Measurements from ENCODE around the gene FABP6. TPM values are rescaled to one million over a fixed set of nuclear protein-coding genes. Genes with fewer than 3 reads are reported as not detected.

FABP6 gene
- total and polyA plus RNA-seq, 9 of the 15 experiments (the other 6 are each of a cell fraction or from before 2014, with no cell fraction given) = 0.11 to 0.33 (median 0.21) TPM; not detected in 4

DNA sequence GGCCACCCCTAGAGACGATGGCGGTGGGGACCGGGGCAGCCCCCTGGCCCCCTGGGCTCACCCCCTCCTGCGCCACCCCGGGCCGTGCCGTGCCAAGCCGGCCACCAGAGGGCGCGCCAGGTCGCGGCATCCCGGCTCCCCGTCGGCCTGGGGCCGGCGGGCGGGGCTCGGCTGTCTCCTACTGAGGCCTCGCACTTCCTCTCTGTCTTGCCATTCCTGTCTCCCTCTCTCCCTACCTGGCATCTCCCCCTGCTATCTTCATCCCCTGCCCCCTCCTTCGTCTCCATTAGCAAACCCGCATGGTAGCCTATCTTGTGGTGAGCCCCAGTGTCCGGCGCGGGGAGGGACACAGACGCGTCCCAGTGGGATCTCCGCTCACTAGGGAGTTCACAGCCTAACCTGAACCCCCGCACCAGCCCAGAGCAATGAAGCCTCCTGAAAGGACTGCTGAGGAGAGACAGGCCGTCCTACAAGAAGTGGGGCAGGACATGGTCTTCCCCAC lies 29.8 kb upstream of the FABP6 start (continued):
- TF ChIP-seq, protein P1, sequence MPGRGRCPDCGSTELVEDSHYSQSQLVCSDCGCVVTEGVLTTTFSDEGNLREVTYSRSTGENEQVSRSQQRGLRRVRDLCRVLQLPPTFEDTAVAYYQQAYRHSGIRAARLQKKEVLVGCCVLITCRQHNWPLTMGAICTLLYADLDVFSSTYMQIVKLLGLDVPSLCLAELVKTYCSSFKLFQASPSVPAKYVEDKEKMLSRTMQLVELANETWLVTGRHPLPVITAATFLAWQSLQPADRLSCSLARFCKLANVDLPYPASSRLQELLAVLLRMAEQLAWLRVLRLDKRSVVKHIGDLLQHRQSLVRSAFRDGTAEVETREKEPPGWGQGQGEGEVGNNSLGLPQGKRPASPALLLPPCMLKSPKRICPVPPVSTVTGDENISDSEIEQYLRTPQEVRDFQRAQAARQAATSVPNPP (IDR thresholded peaks at IDR 0.05; ENCODE audit: borderline replicate concordance, insufficient read depth, insufficient read length) = no peak
- TF ChIP-seq, protein P2, sequence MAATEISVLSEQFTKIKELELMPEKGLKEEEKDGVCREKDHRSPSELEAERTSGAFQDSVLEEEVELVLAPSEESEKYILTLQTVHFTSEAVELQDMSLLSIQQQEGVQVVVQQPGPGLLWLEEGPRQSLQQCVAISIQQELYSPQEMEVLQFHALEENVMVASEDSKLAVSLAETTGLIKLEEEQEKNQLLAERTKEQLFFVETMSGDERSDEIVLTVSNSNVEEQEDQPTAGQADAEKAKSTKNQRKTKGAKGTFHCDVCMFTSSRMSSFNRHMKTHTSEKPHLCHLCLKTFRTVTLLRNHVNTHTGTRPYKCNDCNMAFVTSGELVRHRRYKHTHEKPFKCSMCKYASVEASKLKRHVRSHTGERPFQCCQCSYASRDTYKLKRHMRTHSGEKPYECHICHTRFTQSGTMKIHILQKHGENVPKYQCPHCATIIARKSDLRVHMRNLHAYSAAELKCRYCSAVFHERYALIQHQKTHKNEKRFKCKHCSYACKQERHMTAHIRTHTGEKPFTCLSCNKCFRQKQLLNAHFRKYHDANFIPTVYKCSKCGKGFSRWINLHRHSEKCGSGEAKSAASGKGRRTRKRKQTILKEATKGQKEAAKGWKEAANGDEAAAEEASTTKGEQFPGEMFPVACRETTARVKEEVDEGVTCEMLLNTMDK (IDR thresholded peaks at IDR 0.05; ENCODE audit: borderline replicate concordance, insufficient read depth, low read depth, low read length, poor library complexity, severe bottlenecking) = peak; percentile 28
- TF ChIP-seq ZNF354B (CRISPR knock-in tag; IDR thresholded peaks at IDR 0.05) (no peak), HMGN3 (IDR thresholded peaks at IDR 0.05; ENCODE audit: borderline replicate concordance, extremely low read depth, insufficient read length, low read depth, low read length) (no peak), ETV6 (IDR thresholded peaks at IDR 0.05; ENCODE audit: borderline replicate concordance in 1 of 2, low read depth in 2 of 2, low read length in 1 of 2) (no peak), ETV6 (CRISPR knock-in tag; IDR thresholded peaks at IDR 0.05; ENCODE audit: borderline replicate concordance) (no peak), MTA2 (IDR thresholded peaks at IDR 0.05; ENCODE audit: low read depth) (no peak), TAF9B (IDR thresholded peaks at IDR 0.05; ENCODE audit: partially characterized antibody) (no peak), NEUROD1 (IDR thresholded peaks at IDR 0.05; ENCODE audit: borderline replicate concordance, low read depth, low read length, partially characterized antibody) (no peak), ZNF707 (CRISPR knock-in tag; conservative IDR thresholded peaks at IDR 0.05) (no peak), NCOA4 (IDR thresholded peaks at IDR 0.05; ENCODE audit: partially characterized antibody) (no peak), SRSF3 (IDR thresholded peaks at IDR 0.05; ENCODE audit: insufficient read depth, low read length) (no peak), CBX1 (IDR thresholded peaks at IDR 0.05; ENCODE audit: low read depth) (0 out of 2 replicates have a peak, but pooled peaks have one; percentile 34), ZKSCAN1 (IDR thresholded peaks at IDR 0.05; ENCODE audit: low read depth, low read length) (no peak), ATF7 (IDR thresholded peaks at IDR 0.05) (no peak), NONO (IDR thresholded peaks at IDR 0.05; ENCODE audit: low read depth in 2 of 2, low read length in 1 of 2) (peak in 1 of 2 experiments; percentile 59; a peak in 1 of 4 replicates), CHD2 (IDR thresholded peaks at IDR 0.05; ENCODE audit: low read depth, low read length) (no peak), CREBBP (IDR thresholded peaks at IDR 0.05; ENCODE audit: low read depth, low read length) (no peak), POLR3G (IDR thresholded peaks at IDR 0.05; ENCODE audit: extremely low read depth, insufficient read length, insufficient replicate concordance) (no peak), BDP1 (IDR thresholded peaks at IDR 0.05; ENCODE audit: insufficient read depth, insufficient read length) (no peak)
- TF ChIP-seq, protein P3, sequence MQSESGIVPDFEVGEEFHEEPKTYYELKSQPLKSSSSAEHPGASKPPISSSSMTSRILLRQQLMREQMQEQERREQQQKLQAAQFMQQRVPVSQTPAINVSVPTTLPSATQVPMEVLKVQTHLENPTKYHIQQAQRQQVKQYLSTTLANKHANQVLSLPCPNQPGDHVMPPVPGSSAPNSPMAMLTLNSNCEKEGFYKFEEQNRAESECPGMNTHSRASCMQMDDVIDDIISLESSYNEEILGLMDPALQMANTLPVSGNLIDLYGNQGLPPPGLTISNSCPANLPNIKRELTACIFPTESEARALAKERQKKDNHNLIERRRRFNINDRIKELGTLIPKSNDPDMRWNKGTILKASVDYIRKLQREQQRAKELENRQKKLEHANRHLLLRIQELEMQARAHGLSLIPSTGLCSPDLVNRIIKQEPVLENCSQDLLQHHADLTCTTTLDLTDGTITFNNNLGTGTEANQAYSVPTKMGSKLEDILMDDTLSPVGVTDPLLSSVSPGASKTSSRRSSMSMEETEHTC (IDR thresholded peaks at IDR 0.05) = no peak
- TF ChIP-seq, protein P4, sequence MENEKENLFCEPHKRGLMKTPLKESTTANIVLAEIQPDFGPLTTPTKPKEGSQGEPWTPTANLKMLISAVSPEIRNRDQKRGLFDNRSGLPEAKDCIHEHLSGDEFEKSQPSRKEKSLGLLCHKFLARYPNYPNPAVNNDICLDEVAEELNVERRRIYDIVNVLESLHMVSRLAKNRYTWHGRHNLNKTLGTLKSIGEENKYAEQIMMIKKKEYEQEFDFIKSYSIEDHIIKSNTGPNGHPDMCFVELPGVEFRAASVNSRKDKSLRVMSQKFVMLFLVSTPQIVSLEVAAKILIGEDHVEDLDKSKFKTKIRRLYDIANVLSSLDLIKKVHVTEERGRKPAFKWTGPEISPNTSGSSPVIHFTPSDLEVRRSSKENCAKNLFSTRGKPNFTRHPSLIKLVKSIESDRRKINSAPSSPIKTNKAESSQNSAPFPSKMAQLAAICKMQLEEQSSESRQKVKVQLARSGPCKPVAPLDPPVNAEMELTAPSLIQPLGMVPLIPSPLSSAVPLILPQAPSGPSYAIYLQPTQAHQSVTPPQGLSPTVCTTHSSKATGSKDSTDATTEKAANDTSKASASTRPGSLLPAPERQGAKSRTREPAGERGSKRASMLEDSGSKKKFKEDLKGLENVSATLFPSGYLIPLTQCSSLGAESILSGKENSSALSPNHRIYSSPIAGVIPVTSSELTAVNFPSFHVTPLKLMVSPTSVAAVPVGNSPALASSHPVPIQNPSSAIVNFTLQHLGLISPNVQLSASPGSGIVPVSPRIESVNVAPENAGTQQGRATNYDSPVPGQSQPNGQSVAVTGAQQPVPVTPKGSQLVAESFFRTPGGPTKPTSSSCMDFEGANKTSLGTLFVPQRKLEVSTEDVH (IDR thresholded peaks at IDR 0.05; ENCODE audit: low read depth, partially characterized antibody) = no peak

Data from K562 (cell line).